ENCODE results near the gene ATP1A2.

The ATP1A2 gene

DNA sequence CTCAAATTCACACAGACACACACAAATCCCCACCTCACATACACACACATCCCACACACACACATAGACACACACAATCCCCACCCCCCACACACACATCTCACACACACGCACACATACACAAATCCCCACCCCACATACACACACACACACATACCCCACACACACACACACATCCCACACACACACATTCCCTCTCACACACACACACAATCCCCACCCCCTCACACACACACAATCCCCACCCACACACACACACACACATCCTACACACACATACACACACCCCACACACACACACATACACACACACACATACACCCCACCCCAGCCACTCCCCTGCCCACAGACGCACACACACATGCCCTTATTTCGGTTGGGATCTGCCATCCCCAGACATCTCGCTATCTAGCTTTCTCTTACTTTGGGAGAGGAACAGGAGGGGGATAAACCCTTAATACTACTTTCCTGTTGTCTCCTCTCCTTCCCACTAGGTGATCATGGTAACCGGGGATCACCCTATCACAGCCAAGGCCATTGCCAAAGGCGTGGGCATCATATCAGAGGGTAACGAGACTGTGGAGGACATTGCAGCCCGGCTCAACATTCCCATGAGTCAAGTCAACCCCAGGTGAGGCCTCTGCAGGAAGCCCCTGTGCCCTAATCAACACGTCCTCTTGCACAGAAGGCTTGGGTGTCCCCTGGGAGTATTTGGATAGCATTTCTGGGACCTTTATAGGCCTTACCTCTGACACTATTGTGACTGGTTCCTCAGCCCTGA is 18.6 kb downstream of the ATP1A2 start:
- H3K9me3 ChIP-seq (ENCODE audit: control insufficient read depth in 2 of 2, low read length in 2 of 2), result no peaks in the 10 kb centered on the region
- H3K27ac ChIP-seq (ENCODE audit: low read length), result peak overlapping the region; percentile 6
- H3K36me3 ChIP-seq (ENCODE audit: control insufficient read depth in 2 of 2, insufficient read depth in 2 of 2, low read length in 2 of 2), result peaks cover 62 to 65% of the 10 kb centered on the region in 2 donors
- peaks cover 25% of the 10 kb centered on the region for H3K4me1 ChIP-seq (ENCODE audit: control insufficient read depth, insufficient read depth, low read length)
- no peak overlapping the region for H3K9ac ChIP-seq (ENCODE audit: low read length in 2 of 2)
- H3K4me3 ChIP-seq (ENCODE audit: low read length in 2 of 2), result no peak overlapping the region
- no peaks in the 10 kb centered on the region for H3K27me3 ChIP-seq (ENCODE audit: control insufficient read depth in 1 of 2, insufficient read depth in 2 of 2, low read length in 2 of 2)

DNA sequence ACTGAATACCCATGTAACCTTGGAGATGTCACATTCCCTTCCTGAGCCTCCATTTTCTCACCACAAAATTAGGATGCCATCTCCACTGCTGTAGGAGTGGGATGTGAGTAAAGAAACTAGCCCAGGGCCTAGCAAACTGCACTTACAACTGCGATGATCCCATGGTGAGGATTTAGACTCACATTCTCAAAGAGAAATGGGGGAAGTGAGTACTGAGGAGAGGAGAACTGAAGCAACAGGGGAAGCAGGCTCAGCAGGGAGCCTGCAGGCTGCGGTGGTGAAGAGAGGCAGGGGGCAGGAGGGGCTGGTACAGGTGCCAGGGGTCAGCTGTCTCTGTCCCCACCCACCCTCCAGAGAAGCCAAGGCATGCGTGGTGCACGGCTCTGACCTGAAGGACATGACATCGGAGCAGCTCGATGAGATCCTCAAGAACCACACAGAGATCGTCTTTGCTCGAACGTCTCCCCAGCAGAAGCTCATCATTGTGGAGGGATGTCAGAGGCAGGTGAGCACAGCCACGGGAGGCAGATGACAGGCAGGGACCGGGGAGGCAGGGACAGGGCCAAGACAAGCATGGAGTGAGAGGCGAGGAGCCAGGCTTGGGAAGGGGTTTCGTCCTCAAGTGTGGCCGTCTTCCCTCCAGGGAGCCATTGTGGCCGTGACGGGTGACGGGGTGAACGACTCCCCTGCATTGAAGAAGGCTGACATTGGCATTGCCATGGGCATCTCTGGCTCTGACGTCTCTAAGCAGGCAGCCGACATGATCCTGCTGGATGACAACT is 19.4 kb downstream of the ATP1A2 start:
- no peak overlapping the region for H3K9ac ChIP-seq (ENCODE audit: low read length in 2 of 2)

DNA sequence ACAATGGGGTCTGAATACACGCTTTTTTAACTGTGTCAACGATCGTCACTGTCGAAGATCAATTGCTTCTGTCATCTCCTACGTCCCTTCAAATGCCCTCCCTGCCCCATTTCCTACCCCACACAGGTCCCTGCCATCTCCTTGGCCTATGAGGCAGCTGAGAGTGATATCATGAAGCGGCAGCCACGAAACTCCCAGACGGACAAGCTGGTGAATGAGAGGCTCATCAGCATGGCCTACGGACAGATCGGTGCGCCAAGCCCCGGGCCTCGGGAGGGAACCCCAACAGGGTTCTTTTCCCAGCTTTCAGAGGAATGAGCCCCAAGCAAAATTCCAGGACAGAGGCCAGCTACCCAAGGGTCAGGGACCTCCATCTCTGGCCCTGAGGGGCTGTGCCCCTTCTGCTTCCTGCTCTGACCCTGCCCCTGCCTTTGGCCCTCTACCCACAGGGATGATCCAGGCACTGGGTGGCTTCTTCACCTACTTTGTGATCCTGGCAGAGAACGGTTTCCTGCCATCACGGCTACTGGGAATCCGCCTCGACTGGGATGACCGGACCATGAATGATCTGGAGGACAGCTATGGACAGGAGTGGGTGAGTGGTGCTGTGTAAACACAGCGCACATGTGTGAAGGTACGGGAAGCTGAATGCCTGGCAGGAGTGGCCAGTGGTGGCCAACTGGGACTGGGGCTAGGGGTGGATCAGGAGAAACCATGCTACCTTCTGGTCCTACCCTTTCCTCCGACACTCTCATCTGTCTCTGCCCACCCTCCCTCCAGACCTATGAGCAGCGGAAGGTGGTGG is 20.8 kb downstream of the ATP1A2 start:
- Histone ChIP-seq H3K4me1 (ENCODE audit: control insufficient read depth, insufficient read depth, low read length) (peaks cover 13% of the 10 kb centered on the region), H3K9ac (ENCODE audit: low read length in 2 of 2) (no peak overlapping the region), H3K27ac (ENCODE audit: low read length) (no peak overlapping the region)

More for the DNA sequence above, 19.4 kb downstream of the ATP1A2 start:
- no peaks in the 10 kb centered on the region for H3K9me3 ChIP-seq (ENCODE audit: control insufficient read depth in 2 of 2, low read length in 2 of 2)
- peaks cover 62 to 66% of the 10 kb centered on the region in 2 donors for H3K36me3 ChIP-seq (ENCODE audit: control insufficient read depth in 2 of 2, insufficient read depth in 2 of 2, low read length in 2 of 2)
- H3K4me3 ChIP-seq (ENCODE audit: low read length in 2 of 2), result no peak overlapping the region
- peak overlapping the region; percentile 6 for H3K27ac ChIP-seq (ENCODE audit: low read length)
- peaks cover 25% of the 10 kb centered on the region for H3K4me1 ChIP-seq (ENCODE audit: control insufficient read depth, insufficient read depth, low read length)
- no peaks in the 10 kb centered on the region for H3K27me3 ChIP-seq (ENCODE audit: control insufficient read depth in 1 of 2, insufficient read depth in 2 of 2, low read length in 2 of 2)

DNA sequence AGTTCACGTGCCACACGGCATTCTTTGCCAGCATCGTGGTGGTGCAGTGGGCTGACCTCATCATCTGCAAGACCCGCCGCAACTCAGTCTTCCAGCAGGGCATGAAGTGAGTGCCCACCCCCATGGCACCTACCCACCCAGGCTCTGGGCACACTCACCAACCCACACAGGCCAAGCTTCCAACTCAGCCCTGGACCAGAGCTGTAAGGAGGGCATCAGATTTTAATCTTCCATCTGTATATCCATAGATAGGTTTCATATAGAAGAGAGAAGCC is 21.3 kb downstream of the ATP1A2 start:
- Histone ChIP-seq H3K9ac (ENCODE audit: low read length in 2 of 2) (no peak overlapping the region), H3K36me3 (ENCODE audit: control insufficient read depth in 2 of 2, insufficient read depth in 2 of 2, low read length in 2 of 2) (peaks cover 58 to 64% of the 10 kb centered on the region in 2 donors), H3K27me3 (ENCODE audit: control insufficient read depth in 1 of 2, insufficient read depth in 2 of 2, low read length in 2 of 2) (no peaks in the 10 kb centered on the region), H3K4me3 (ENCODE audit: low read length in 2 of 2) (no peak overlapping the region), H3K27ac (ENCODE audit: low read length) (peak overlapping the region; percentile 53), H3K9me3 (ENCODE audit: control insufficient read depth in 2 of 2, low read length in 2 of 2) (no peaks in the 10 kb centered on the region), H3K4me1 (ENCODE audit: control insufficient read depth, insufficient read depth, low read length) (peaks cover 9% of the 10 kb centered on the region)

More for the DNA sequence above, 20.8 kb downstream of the ATP1A2 start:
- Histone ChIP-seq H3K9me3 (ENCODE audit: control insufficient read depth in 2 of 2, low read length in 2 of 2) (no peaks in the 10 kb centered on the region), H3K36me3 (ENCODE audit: control insufficient read depth in 2 of 2, insufficient read depth in 2 of 2, low read length in 2 of 2) (peaks cover 59 to 60% of the 10 kb centered on the region in 2 donors), H3K4me3 (ENCODE audit: low read length in 2 of 2) (no peak overlapping the region), H3K27me3 (ENCODE audit: control insufficient read depth in 1 of 2, insufficient read depth in 2 of 2, low read length in 2 of 2) (no peaks in the 10 kb centered on the region)

DNA sequence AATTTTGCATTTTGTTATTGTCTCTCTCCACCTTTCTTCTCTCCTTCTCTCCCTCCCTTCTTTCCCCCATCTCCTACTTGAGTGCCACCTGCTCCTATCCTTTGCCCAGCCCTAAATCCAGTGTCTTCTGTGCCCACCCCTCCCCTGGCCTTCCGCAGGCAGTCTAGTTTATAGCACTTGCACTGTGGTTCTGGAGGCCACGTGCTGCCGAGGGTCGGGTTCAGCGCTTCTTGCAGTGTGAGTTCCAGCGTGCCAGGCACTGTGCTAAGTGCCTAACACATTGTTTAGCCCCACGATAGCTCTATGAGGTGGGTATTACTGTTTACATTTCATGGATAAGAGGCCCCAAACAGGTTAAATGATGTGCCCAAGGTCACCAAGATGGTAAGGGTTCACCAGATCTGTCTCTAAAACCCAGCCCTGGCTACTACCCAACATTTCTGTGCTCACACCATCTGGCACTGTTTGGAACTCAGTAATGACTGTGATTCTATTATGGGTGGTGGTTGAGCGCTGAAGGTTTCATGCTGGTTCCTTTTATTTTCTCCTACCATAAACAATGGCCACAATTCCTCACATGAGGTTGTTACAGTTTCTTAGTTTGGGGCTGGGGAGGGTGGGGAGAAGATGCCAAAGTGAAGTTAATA is 21.8 kb downstream of the ATP1A2 start:
- no peaks in the 10 kb centered on the region for H3K27me3 ChIP-seq (ENCODE audit: control insufficient read depth in 1 of 2, insufficient read depth in 2 of 2, low read length in 2 of 2)
- peaks cover 4% of the 10 kb centered on the region for H3K4me1 ChIP-seq (ENCODE audit: control insufficient read depth, insufficient read depth, low read length)
- no peak overlapping the region for H3K4me3 ChIP-seq (ENCODE audit: low read length in 2 of 2)
- peaks cover 60 to 65% of the 10 kb centered on the region in 2 donors for H3K36me3 ChIP-seq (ENCODE audit: control insufficient read depth in 2 of 2, insufficient read depth in 2 of 2, low read length in 2 of 2)
- no peak overlapping the region for H3K9ac ChIP-seq (ENCODE audit: low read length in 2 of 2)
- peak overlapping the region; percentile 53 for H3K27ac ChIP-seq (ENCODE audit: low read length)
- no peaks in the 10 kb centered on the region for H3K9me3 ChIP-seq (ENCODE audit: control insufficient read depth in 2 of 2, low read length in 2 of 2)

DNA sequence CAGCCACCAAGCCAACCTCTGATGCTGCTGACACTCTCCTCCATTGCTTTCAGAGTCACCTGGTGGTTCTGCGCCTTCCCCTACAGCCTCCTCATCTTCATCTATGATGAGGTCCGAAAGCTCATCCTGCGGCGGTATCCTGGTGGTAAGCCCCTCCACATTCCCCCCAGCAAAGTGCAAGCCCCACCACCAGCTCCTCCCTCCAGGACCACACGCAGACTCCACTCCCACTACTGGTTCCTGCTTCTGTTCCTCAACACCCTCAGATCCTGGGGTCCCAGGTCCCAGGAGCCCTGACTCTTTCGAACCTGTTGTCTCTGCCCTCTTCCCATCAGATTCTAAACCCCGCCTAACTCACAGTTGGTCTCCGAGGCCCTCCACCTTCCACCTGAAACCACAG is 24.3 kb downstream of the ATP1A2 start:
- Histone ChIP-seq H3K27ac (ENCODE audit: low read length) (no peak overlapping the region), H3K36me3 (ENCODE audit: control insufficient read depth in 2 of 2, insufficient read depth in 2 of 2, low read length in 2 of 2) (peaks cover 44 to 45% of the 10 kb centered on the region in 2 donors), H3K9me3 (ENCODE audit: control insufficient read depth in 2 of 2, low read length in 2 of 2) (no peaks in the 10 kb centered on the region), H3K9ac (ENCODE audit: low read length in 2 of 2) (no peak overlapping the region), H3K27me3 (ENCODE audit: control insufficient read depth in 1 of 2, insufficient read depth in 2 of 2, low read length in 2 of 2) (no peaks in the 10 kb centered on the region), H3K4me1 (ENCODE audit: control insufficient read depth, insufficient read depth, low read length) (peaks cover 4% of the 10 kb centered on the region), H3K4me3 (ENCODE audit: low read length in 2 of 2) (no peak overlapping the region)

DNA sequence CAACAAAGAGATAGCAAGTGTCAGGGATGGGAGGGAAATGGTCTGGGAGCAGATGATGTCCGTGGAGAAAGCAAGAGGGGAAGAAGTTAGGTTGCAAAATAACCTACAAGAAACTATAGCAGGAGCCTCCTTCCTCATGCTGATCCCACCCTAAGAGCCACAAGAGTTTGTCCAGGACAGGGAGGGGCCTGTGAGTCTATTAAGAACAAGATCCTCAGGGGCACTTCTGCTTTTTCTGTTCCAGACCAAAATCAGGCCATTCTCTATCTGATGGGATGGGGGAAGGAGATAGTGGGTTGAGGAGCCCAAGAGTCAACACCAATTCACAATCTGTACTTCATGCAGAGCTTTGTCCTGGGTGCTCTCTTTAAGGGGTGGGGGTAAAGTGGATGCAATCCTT is 28.1 kb downstream of the ATP1A2 start:
- Histone ChIP-seq H3K36me3 (ENCODE audit: control insufficient read depth in 2 of 2, insufficient read depth in 2 of 2, low read length in 2 of 2) (peaks cover 24 to 25% of the 10 kb centered on the region in 2 donors), H3K9ac (ENCODE audit: low read length in 2 of 2) (no peak overlapping the region), H3K4me3 (ENCODE audit: low read length in 2 of 2) (no peak overlapping the region), H3K27ac (ENCODE audit: low read length) (no peak overlapping the region), H3K27me3 (ENCODE audit: control insufficient read depth in 1 of 2, insufficient read depth in 2 of 2, low read length in 2 of 2) (no peaks in the 10 kb centered on the region), H3K4me1 (ENCODE audit: control insufficient read depth, insufficient read depth, low read length) (no peaks in the 10 kb centered on the region), H3K9me3 (ENCODE audit: control insufficient read depth in 2 of 2, low read length in 2 of 2) (no peaks in the 10 kb centered on the region)

DNA sequence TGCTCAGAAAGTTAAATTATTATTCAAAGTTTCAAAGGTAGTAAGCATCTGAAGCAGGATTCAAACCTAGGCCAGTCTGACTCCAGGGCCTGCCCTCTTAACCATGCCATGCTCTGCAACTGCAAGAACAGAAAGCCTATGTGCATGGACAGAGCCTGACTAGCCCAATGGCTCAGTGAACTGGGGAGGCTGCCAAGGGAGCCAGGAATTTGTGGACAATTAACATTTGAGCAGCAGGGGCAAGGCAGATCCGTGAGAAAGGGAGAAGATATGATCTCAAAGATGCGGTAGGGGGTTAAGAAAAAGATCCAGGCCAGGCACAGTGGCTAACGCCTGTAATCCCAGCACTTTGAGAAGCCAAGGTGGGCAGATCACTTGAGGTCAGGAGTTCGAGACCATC is 29.4 kb downstream of the ATP1A2 start:
- H3K9me3 ChIP-seq (ENCODE audit: control insufficient read depth in 2 of 2, low read length in 2 of 2), result no peaks in the 10 kb centered on the region
- H3K36me3 ChIP-seq (ENCODE audit: control insufficient read depth in 2 of 2, insufficient read depth in 2 of 2, low read length in 2 of 2), result peaks cover 13 to 14% of the 10 kb centered on the region in 2 donors
- no peak overlapping the region for H3K27ac ChIP-seq (ENCODE audit: low read length)
- H3K4me1 ChIP-seq (ENCODE audit: control insufficient read depth, insufficient read depth, low read length), result no peaks in the 10 kb centered on the region
- H3K27me3 ChIP-seq (ENCODE audit: control insufficient read depth in 1 of 2, insufficient read depth in 2 of 2, low read length in 2 of 2), result no peaks in the 10 kb centered on the region
- H3K4me3 ChIP-seq (ENCODE audit: low read length in 2 of 2), result no peak overlapping the region
- H3K9ac ChIP-seq (ENCODE audit: low read length in 2 of 2), result no peak overlapping the region

DNA sequence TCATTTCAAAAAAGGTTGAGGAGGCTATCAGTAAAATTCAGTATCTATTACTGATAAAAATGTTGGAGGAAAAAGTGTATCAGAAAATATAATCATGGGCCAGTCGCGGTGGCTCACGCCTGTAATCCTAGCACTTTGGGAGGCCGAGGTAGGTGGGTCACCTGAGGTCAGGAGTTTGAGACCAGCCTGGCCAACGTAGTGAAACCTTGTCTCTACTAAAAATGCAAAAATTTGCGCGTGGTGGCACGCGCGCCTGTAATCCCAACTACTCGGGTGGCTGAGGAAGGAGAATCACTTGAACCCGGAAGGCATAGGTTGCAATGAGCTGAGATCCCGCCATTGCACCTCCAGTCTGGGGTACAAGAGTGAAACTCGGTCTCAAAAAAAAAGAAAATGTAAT is 30.5 kb downstream of the ATP1A2 start:
- H3K36me3 ChIP-seq (ENCODE audit: control insufficient read depth in 2 of 2, insufficient read depth in 2 of 2, low read length in 2 of 2), result peaks cover 7% of the 10 kb centered on the region in 2 donors
- H3K27ac ChIP-seq (ENCODE audit: low read length), result no peak overlapping the region
- H3K9me3 ChIP-seq (ENCODE audit: control insufficient read depth in 2 of 2, low read length in 2 of 2), result no peaks in the 10 kb centered on the region
- H3K4me1 ChIP-seq (ENCODE audit: control insufficient read depth, insufficient read depth, low read length), result no peaks in the 10 kb centered on the region
- H3K9ac ChIP-seq (ENCODE audit: low read length in 2 of 2), result no peak overlapping the region
- no peaks in the 10 kb centered on the region for H3K27me3 ChIP-seq (ENCODE audit: control insufficient read depth in 1 of 2, insufficient read depth in 2 of 2, low read length in 2 of 2)
- H3K4me3 ChIP-seq (ENCODE audit: low read length in 2 of 2), result no peak overlapping the region

DNA sequence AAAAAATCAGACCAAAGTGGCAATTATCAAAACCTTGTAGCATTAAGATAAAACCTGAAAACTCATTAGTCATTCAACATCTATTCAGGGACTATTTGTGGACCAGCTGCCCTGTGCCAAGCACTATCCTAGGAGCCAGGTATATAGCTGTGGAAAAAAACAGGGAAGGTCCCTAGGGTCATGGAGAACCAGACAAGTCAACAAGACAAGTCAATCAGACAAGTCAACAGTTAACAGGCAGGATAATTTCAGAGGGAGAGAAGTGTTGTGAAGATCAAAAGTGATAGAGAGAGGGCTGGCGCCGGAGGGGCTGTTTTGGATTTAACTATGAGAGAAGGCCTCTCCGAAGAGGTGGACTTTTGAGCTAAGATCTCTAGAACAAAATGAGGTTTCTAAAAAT is 32.6 kb downstream of the ATP1A2 start:
- Histone ChIP-seq H3K36me3 (ENCODE audit: control insufficient read depth in 2 of 2, insufficient read depth in 2 of 2, low read length in 2 of 2) (no peaks in the 10 kb centered on the region), H3K27ac (ENCODE audit: low read length) (no peak overlapping the region)

More for the DNA sequence above, 32.6 kb downstream of the ATP1A2 start:
- H3K4me1 ChIP-seq (ENCODE audit: control insufficient read depth, insufficient read depth, low read length), result no peaks in the 10 kb centered on the region
- no peaks in the 10 kb centered on the region for H3K9me3 ChIP-seq (ENCODE audit: control insufficient read depth in 2 of 2, low read length in 2 of 2)
- H3K27me3 ChIP-seq (ENCODE audit: control insufficient read depth in 1 of 2, insufficient read depth in 2 of 2, low read length in 2 of 2), result no peaks in the 10 kb centered on the region
- no peak overlapping the region for H3K9ac ChIP-seq (ENCODE audit: low read length in 2 of 2)
- H3K4me3 ChIP-seq (ENCODE audit: low read length in 2 of 2), result no peak overlapping the region

Data from stomach smooth muscle (tissue), 2 donors.